CD4-positive, CD25-positive, alpha-beta regulatory T cell (primary cell): Measurements from ENCODE around the gene SBF1. TPM values are rescaled to one million over a fixed set of nuclear protein-coding genes. Genes with fewer than 3 reads are reported as not detected.

Source experiments
- ATAC-seq, 2 donors: fragments of 150-1000 bp; cut with Tn5 transposase; one replicate each; pipeline ENCODE4 v1.10.0; 2021; ENCODE audit warnings: low read depth in 2 of 2, moderate number of reproducible peaks in 2 of 2, moderate library complexity in 1 of 2
- DNase-seq, 3 donors: peaks; one replicate each; pipeline versions ENCODE4 v3.0.0 to v3.0.0-alpha.2; 2012 to 2022; ENCODE audit warnings: mixed read lengths in 1 of 3
- H3K27ac ChIP-seq: one replicate; pipeline ENCODE4 v1.7.0; 2013; ENCODE audit warnings: mild to moderate bottlenecking, low read length; ENCODE audit not compliant: insufficient read depth, poor library complexity, severe bottlenecking
- H3K27me3 ChIP-seq: one replicate; pipeline ENCODE4 v1.7.0; 2013; ENCODE audit warnings: low read length; ENCODE audit not compliant: control insufficient read depth, insufficient read depth
- H3K36me3 ChIP-seq: one replicate; pipeline ENCODE4 v1.7.0; 2013; ENCODE audit warnings: mild to moderate bottlenecking, low read length, moderate library complexity; ENCODE audit not compliant: control insufficient read depth, insufficient read depth
- H3K4me1 ChIP-seq: 2 replicates; pipeline ENCODE4 v1.7.0; 2013; ENCODE audit warnings: mild to moderate bottlenecking, low read length; ENCODE audit not compliant: insufficient read depth, control insufficient read depth, poor library complexity, severe bottlenecking
- H3K4me3 ChIP-seq: one replicate; pipeline ENCODE4 v1.7.0; 2013; ENCODE audit warnings: low read depth, mild to moderate bottlenecking, low read length, moderate library complexity
- H3K9me3 ChIP-seq, 2 experiments: 1 replicate in 1 of 2; 2 replicates in 1 of 2; pipeline ENCODE4 v1.7.0; 2013; ENCODE audit warnings: low read length in 2 of 2, mild to moderate bottlenecking in 1 of 2, moderate library complexity in 1 of 2; ENCODE audit not compliant: control insufficient read depth in 2 of 2
- H3K27ac Mint-ChIP-seq, 3 donors: one replicate each; pipeline ENCODE4 v1.8.0; 2020 to 2022; ENCODE audit warnings: mild to moderate bottlenecking in 3 of 3, mixed read lengths in 3 of 3, moderate library complexity in 2 of 3
- H3K27me3 Mint-ChIP-seq: one replicate; pipeline ENCODE4 v1.8.0; 2022; ENCODE audit warnings: mild to moderate bottlenecking, mixed read lengths
- H3K36me3 Mint-ChIP-seq: one replicate; pipeline ENCODE4 v1.8.0; 2020; ENCODE audit warnings: mixed read lengths
- H3K4me1 Mint-ChIP-seq, 4 donors: one replicate each; pipeline ENCODE4 v1.8.0; 2020 to 2022; ENCODE audit warnings: mixed read lengths in 4 of 4, mild to moderate bottlenecking in 1 of 4
- H3K4me3 Mint-ChIP-seq, 4 donors: one replicate each; pipeline ENCODE4 v1.8.0; 2020 to 2022; ENCODE audit warnings: mild to moderate bottlenecking in 4 of 4, mixed read lengths in 4 of 4, moderate library complexity in 3 of 4
- H3K9me3 Mint-ChIP-seq, 7 donors: one replicate each; pipeline ENCODE4 v1.8.0; 2020 to 2022; ENCODE audit warnings: mixed read lengths in 7 of 7, mild to moderate bottlenecking in 3 of 7, moderate library complexity in 2 of 7
- polyA plus RNA-seq, 4 donors: library from polyadenylated mRNA; unstranded; fragments of 300-500 nt; fragmentation: Illumina TruSeq; gene quantifications; one replicate each; pipeline ENCODE4 v1.2.3, GENCODE V29; 2021
- total RNA-seq: library from RNA; stranded (reverse); gene quantifications from one replicate; pipeline ENCODE4 v1.2.3, GENCODE V29; 2022

The SBF1 gene
- total and polyA plus RNA-seq, 5 donors from 2014 or later: 16.2 to 220 (median 18.0) TPM

- Mint-ChIP-seq H3K4me3 (peak within 1 kb of the TSS; percentile 79 to 86 (median 80)), H3K27ac (peak within 1 kb of the TSS in 2 of 3 donors; percentile 52 to 77), H3K36me3 (no peaks in the 10 kb centered on the region), H3K27me3 (peaks cover 31% of the 10 kb centered on the region), H3K4me1 (peaks cover 0 to 13% (median 4%) of the 10 kb centered on the region in 4 donors), H3K9me3 (no peaks in the 10 kb centered on the region)
- DNase-seq (peak; percentile 47 to 64 (median 63)), ATAC-seq (peak; percentile 75 to 79)
- Histone ChIP-seq H3K27me3 (no peaks in the 10 kb centered on the region), H3K36me3 (no peaks in the 10 kb centered on the region), H3K4me3 (no peak within 1 kb of the TSS), H3K27ac (no peak within 1 kb of the TSS), H3K4me1 (peaks cover 19% of the 10 kb centered on the region), H3K9me3 (no peaks in the 10 kb centered on the region)
These were observed 6.7 kb upstream of the SBF1 start, which contains the start of gene ADM2 for GRCh38 chr22:50481440-50482106. Gene ADM2, plus strand, starts transcription at chr22:50481543. Its CDS starts 305 bp downstream, at chr22:50481848.

- Mint-ChIP-seq H3K4me3 (peak overlapping the region in 2 of 4 donors; percentile 79 to 80), H3K9me3 (no peaks in the 10 kb centered on the region), H3K36me3 (no peaks in the 10 kb centered on the region), H3K27me3 (peaks cover 26% of the 10 kb centered on the region), H3K4me1 (peaks cover 0 to 11% (median 4%) of the 10 kb centered on the region in 4 donors), H3K27ac (peak overlapping the region in 1 of 3 donors; percentile 36)
- H3K27ac ChIP-seq: no peak overlapping the region
- no peak overlapping the region for H3K4me3 ChIP-seq
- H3K9me3 ChIP-seq: no peaks in the 10 kb centered on the region
- H3K27me3 ChIP-seq: no peaks in the 10 kb centered on the region
- ATAC-seq (no peak), DNase-seq (no peak)
- peaks cover 19% of the 10 kb centered on the region for H3K4me1 ChIP-seq
- H3K36me3 ChIP-seq: no peaks in the 10 kb centered on the region
These were observed 6.2 kb upstream of the SBF1 start for GRCh38 chr22:50481045-50481439.

DNA sequence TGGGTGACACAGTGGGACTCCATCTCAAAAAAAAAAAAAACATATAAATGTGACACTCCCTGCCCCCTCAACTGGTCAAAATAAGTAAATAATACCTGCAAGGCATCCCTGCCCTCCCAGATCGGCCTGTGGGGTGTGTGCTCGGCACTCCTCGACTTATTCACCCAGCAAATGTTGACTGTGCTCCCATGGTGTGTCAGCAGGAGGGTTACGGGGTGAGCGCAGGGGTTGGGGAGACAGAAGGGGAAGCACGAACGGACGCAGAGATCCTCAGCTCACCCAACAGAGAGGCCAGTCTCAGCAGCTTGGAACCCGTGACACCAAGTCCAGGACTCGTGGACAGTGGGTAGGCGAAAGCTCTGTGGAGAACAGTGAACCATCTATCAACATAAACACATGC is 4.9 kb upstream of the SBF1 start:
- H3K27me3 ChIP-seq: no peaks in the 10 kb centered on the region
- peaks cover 21% of the 10 kb centered on the region for H3K27me3 Mint-ChIP-seq
- no peaks in the 10 kb centered on the region for H3K9me3 Mint-ChIP-seq
- H3K27ac ChIP-seq: no peak overlapping the region
- H3K9me3 ChIP-seq: no peaks in the 10 kb centered on the region
- H3K4me3 ChIP-seq: no peak overlapping the region
- H3K4me3 Mint-ChIP-seq: peak overlapping the region; percentile 59 to 86 (median 80)
- peaks cover 26% of the 10 kb centered on the region for H3K4me1 ChIP-seq
- ATAC-seq: no peak
- H3K27ac Mint-ChIP-seq: peak overlapping the region in 1 of 3 donors; percentile 31
- H3K36me3 Mint-ChIP-seq: no peaks in the 10 kb centered on the region
- no peaks in the 10 kb centered on the region for H3K36me3 ChIP-seq
- H3K4me1 Mint-ChIP-seq: peaks cover 0 to 18% (median 7%) of the 10 kb centered on the region in 4 donors
- no peak for DNase-seq

DNA sequence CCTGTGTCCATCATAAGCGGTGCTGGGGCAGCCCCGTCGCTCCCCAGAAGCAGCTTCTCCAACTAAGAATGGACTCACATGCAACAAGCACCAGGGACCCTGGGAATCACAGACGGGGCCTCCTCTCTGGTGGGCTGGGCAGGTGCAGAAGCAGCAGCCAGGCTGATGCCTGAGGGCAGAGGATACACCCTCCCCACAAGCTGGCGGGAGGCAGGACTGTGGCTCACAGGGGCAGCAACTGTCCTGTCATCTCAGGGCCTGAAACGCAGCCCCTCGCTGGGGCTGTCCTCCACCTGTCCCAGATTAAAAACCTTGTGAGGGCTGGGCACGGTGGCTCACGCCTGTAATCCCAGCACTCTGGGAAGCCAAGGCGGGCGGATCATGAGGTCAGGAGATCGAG is 3.1 kb upstream of the SBF1 start:
- Mint-ChIP-seq H3K27me3 (peaks cover 21% of the 10 kb centered on the region), H3K36me3 (peaks cover 5% of the 10 kb centered on the region), H3K4me1 (peaks cover 0 to 30% (median 15%) of the 10 kb centered on the region in 4 donors), H3K9me3 (no peaks in the 10 kb centered on the region), H3K4me3 (peak overlapping the region in 3 of 4 donors; percentile 33 to 81 (median 61)), H3K27ac (no peak overlapping the region)
- Histone ChIP-seq H3K9me3 (no peaks in the 10 kb centered on the region), H3K4me3 (no peak overlapping the region), H3K27ac (no peak overlapping the region), H3K36me3 (no peaks in the 10 kb centered on the region), H3K4me1 (peaks cover 39% of the 10 kb centered on the region), H3K27me3 (no peaks in the 10 kb centered on the region)
- ATAC-seq: no peak
- DNase-seq: no peak

DNA sequence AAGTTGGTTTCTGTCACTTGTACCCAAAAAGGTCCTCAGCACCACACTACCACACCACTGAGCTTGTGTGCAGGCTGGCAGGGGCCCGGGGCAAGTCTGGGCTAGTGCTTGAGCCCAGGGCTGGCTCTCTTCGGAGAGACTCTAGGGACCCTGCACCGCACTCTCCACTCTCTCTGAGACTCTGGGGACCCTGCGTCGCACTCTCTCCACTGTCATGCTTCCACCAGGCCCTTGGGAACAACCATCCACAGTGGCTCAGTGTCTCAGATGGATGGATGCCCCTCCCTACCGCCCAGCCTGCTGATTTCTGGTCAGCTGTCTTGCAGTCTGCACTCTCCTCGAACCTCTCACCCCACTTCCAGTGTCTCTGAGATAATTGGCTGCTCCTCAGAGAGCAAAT is 2.0 kb upstream of the SBF1 start:
- peak overlapping the region; percentile 36 to 82 (median 72) for H3K27ac Mint-ChIP-seq
- no peaks in the 10 kb centered on the region for H3K27me3 ChIP-seq
- DNase-seq (no peak), ATAC-seq (no peak)
- peaks cover 21% of the 10 kb centered on the region for H3K27me3 Mint-ChIP-seq
- no peaks in the 10 kb centered on the region for H3K9me3 Mint-ChIP-seq
- H3K9me3 ChIP-seq: no peaks in the 10 kb centered on the region
- H3K27ac ChIP-seq: no peak overlapping the region
- peak overlapping the region; percentile 76 to 91 (median 80) for H3K4me3 Mint-ChIP-seq
- peaks cover 41% of the 10 kb centered on the region for H3K4me1 ChIP-seq
- peaks cover 5% of the 10 kb centered on the region for H3K36me3 Mint-ChIP-seq
- no peak overlapping the region for H3K4me3 ChIP-seq
- H3K4me1 Mint-ChIP-seq: peaks cover 0 to 39% (median 23%) of the 10 kb centered on the region in 4 donors
- no peaks in the 10 kb centered on the region for H3K36me3 ChIP-seq

- Mint-ChIP-seq H3K4me3 (peak overlapping the region; percentile 76 to 91 (median 80)), H3K9me3 (no peaks in the 10 kb centered on the region), H3K27ac (peak overlapping the region; percentile 20 to 84 (median 72)), H3K4me1 (peaks cover 0 to 51% (median 28%) of the 10 kb centered on the region in 4 donors), H3K36me3 (peaks cover 5% of the 10 kb centered on the region), H3K27me3 (peaks cover 19% of the 10 kb centered on the region)
- Histone ChIP-seq H3K27ac (no peak overlapping the region), H3K4me1 (peaks cover 43% of the 10 kb centered on the region), H3K9me3 (no peaks in the 10 kb centered on the region), H3K27me3 (no peaks in the 10 kb centered on the region), H3K4me3 (no peak overlapping the region), H3K36me3 (no peaks in the 10 kb centered on the region)
- ATAC-seq (no peak), DNase-seq (no peak)
These were observed 792 bp upstream of the SBF1 start for GRCh38 chr22:50475652-50476002.

GRCh38 chr22:50473855-50474671 is 772 bp downstream of the SBF1 start:
- H3K4me1 Mint-ChIP-seq: peaks cover 0 to 58% (median 31%) of the 10 kb centered on the region in 4 donors

More at GRCh38 chr22:50473855-50474671, 772 bp downstream of the SBF1 start:
- DNase-seq: peak in 1 of 3 donors; percentile 49
- H3K9me3 Mint-ChIP-seq: no peaks in the 10 kb centered on the region
- ATAC-seq: no peak
- peak overlapping the region; percentile 85 for H3K4me3 ChIP-seq
- H3K27ac ChIP-seq: peak overlapping the region; percentile 86
- H3K4me3 Mint-ChIP-seq: peak overlapping the region; percentile 95 to 98 (median 97)
- peaks cover 5% of the 10 kb centered on the region for H3K36me3 Mint-ChIP-seq
- no peaks in the 10 kb centered on the region for H3K36me3 ChIP-seq
- H3K27me3 ChIP-seq: no peaks in the 10 kb centered on the region
- H3K4me1 ChIP-seq: peaks cover 59% of the 10 kb centered on the region
- H3K27me3 Mint-ChIP-seq: peaks cover 7% of the 10 kb centered on the region
- no peaks in the 10 kb centered on the region for H3K9me3 ChIP-seq
- H3K27ac Mint-ChIP-seq: peak overlapping the region; percentile 93 to 97 (median 97)
